K562 (cell line): Measurements from ENCODE around the gene DRC1. TPM values are rescaled to one million over a fixed set of nuclear protein-coding genes. Genes with fewer than 3 reads are reported as not detected.

Experiments used
- BRCA1 ChIP-seq, 2 experiments: fragments of 450-650 bp in 1 of 2; sonication (generic) in 1 of 2; formaldehyde crosslinking in 1 of 2; IDR thresholded peaks; 2 replicates each; pipeline versions ENCODE4 v1.5.0 to v1.6.1; 2017 to 2020; ENCODE audit warnings: mild to moderate bottlenecking in 1 of 2, missing genetic modification reagents in 1 of 2
- CBFA2T2 ChIP-seq: fragments of 450-650 bp; conservative IDR thresholded peaks from 2 replicates; pipeline ENCODE4 v1.6.1; 2017; ENCODE audit warnings: mild to moderate bottlenecking
- CTCFL ChIP-seq: IDR thresholded peaks from 2 replicates; pipeline ENCODE4 v1.6.1; 2011; ENCODE audit warnings: borderline replicate concordance, low read depth, mild to moderate bottlenecking, moderate library complexity, low read length; ENCODE audit not compliant: insufficient read depth, poor library complexity, severe bottlenecking
- CXXC5 ChIP-seq: fragments of 250-450 bp; sonication (Bioruptor Pico); IDR thresholded peaks from 2 replicates; pipeline ENCODE4 v1.8.0; 2022; ENCODE audit warnings: inconsistent platforms, mild to moderate bottlenecking, moderate library complexity
- EHMT2 ChIP-seq: fragments of 450-650 bp; IDR thresholded peaks from 2 replicates; pipeline ENCODE4 v1.6.1; 2018; ENCODE audit warnings: antibody characterized with exemption
- ELF4 ChIP-seq: fragments of 450-650 bp; formaldehyde crosslinking; IDR thresholded peaks from 2 replicates; pipeline ENCODE4 v1.4.0; 2022; ENCODE audit warnings: missing genetic modification characterization
- HDAC8 ChIP-seq: fragments of 450-650 bp; IDR thresholded peaks from 2 replicates; pipeline ENCODE4 v1.6.1; 2016; ENCODE audit warnings: mild to moderate bottlenecking, missing genetic modification characterization, moderate library complexity, missing compliant biosample characterization
- SMAD4 ChIP-seq: fragments of 250-450 bp; sonication (Bioruptor Pico); conservative IDR thresholded peaks from 2 replicates; pipeline ENCODE4 v1.8.0; 2021; ENCODE audit warnings: inconsistent platforms, mild to moderate bottlenecking, moderate library complexity
- TAF7 ChIP-seq: fragments of 450-650 bp; IDR thresholded peaks from 2 replicates; pipeline ENCODE4 v1.6.1; 2016; ENCODE audit warnings: missing genetic modification characterization, missing compliant biosample characterization
- ZNF253 ChIP-seq: fragments of 250-450 bp; sonication (Bioruptor Pico); conservative IDR thresholded peaks from 2 replicates; pipeline ENCODE4 v1.6.1; 2021; ENCODE audit warnings: mild to moderate bottlenecking
- ZNF316 ChIP-seq: fragments of 450-650 bp; IDR thresholded peaks from 2 replicates; pipeline ENCODE4 v1.6.1; 2016
- polyA plus RNA-seq, 8 experiments: library from polyadenylated mRNA; depleted of rRNA in 4 of 8; stranded (reverse) in 5 of 8; unstranded in 3 of 8; fragments of >200 nt; fragmentation: Nextera tagmentation in 2 of 8; fragmentation: Illumina TruSeq in 1 of 8; extraction: Ambion mirVana in 2 of 8; extraction: Trizol in 1 of 8; gene quantifications; 2 replicates each; pipeline versions ENCODE4 v1.2.1 to v1.2.3, GENCODE V29; 2011 to 2014; ENCODE audit warnings: inconsistent platforms in 1 of 8, missing spikeins in 1 of 8
- total RNA-seq, 7 experiments: library from RNA; depleted of rRNA in 6 of 7; stranded (reverse); fragments of >200 nt in 6 of 7; fragmentation: Illumina TruSeq in 2 of 7; extraction: Trizol in 2 of 7; gene quantifications; 2 replicates each; pipeline versions ENCODE4 v1.2.1 to v1.2.3, GENCODE V29; 2011 to 2021; ENCODE audit warnings: low replicate concordance in 1 of 7
- TF ChIP-seq, protein P1 (sequence below): fragments of 450-650 bp; IDR thresholded peaks from 2 replicates; pipeline ENCODE4 v1.6.1; 2014; ENCODE audit warnings: low read depth, mild to moderate bottlenecking, moderate library complexity, borderline replicate concordance
- TF ChIP-seq, protein P2 (sequence below): fragments of 450-650 bp; conservative IDR thresholded peaks from 2 replicates; pipeline ENCODE4 v1.6.1; 2016; ENCODE audit warnings: missing genetic modification characterization, low read depth, mild to moderate bottlenecking, missing compliant biosample characterization, moderate library complexity
- TF ChIP-seq, protein P3 (sequence below): fragments of 250-450 bp; sonication (Bioruptor Pico); IDR thresholded peaks from 2 replicates; pipeline ENCODE4 v1.5.0; 2020; ENCODE audit warnings: mild to moderate bottlenecking
- TF ChIP-seq, protein P4 (sequence below): fragments of 250-450 bp; sonication (Bioruptor Pico); IDR thresholded peaks from 2 replicates; pipeline ENCODE4 v1.4.0; 2020; ENCODE audit warnings: mild to moderate bottlenecking, moderate library complexity
- TF ChIP-seq, protein P5 (sequence below): fragments of 450-650 bp; IDR thresholded peaks from one replicate; pipeline ENCODE4 v1.6.1; 2018; ENCODE audit warnings: mild to moderate bottlenecking, moderate library complexity; ENCODE audit not compliant: partially characterized antibody

Gene DRC1
- total and polyA plus RNA-seq, 9 of the 15 experiments (the other 6 are each of a cell fraction or from before 2014, with no cell fraction given) = 0.07 to 0.10 TPM; not detected in 7

DNA sequence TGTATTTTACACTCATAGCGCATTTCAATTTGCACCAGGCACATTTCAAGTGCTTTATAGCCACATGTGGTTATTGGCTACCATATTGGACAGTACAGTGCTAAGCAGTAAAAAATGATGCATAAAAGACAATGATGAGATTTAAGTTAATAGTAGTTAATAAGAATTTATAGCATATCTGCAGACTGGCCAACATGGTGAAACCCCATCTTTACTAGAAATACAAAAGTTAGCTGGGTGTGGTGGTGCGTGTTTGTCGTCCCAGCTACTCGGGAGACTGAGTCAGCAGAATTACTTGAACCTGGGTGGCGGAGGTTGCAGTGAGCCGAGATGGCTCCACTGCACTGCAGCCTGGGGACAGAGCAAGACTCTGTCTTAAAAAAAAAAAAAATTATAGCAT is 9.7 kb downstream of the DRC1 start (continued):
- TF ChIP-seq, protein P1, sequence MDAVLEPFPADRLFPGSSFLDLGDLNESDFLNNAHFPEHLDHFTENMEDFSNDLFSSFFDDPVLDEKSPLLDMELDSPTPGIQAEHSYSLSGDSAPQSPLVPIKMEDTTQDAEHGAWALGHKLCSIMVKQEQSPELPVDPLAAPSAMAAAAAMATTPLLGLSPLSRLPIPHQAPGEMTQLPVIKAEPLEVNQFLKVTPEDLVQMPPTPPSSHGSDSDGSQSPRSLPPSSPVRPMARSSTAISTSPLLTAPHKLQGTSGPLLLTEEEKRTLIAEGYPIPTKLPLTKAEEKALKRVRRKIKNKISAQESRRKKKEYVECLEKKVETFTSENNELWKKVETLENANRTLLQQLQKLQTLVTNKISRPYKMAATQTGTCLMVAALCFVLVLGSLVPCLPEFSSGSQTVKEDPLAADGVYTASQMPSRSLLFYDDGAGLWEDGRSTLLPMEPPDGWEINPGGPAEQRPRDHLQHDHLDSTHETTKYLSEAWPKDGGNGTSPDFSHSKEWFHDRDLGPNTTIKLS = no peak
- TF ChIP-seq SMAD4 (peak; percentile 57), BRCA1 (IDR thresholded peaks at IDR 0.05) (no peak), BRCA1 (CRISPR knock-in tag; IDR thresholded peaks at IDR 0.05) (no peak), ZNF316 (peak; percentile 100), CXXC5 (peak; percentile 44), EHMT2 (peak; percentile 30; the same call in 1 of the 2 replicates), CTCFL (no peak), ZNF253 (CRISPR knock-in tag) (no peak), ELF4 (CRISPR knock-in tag) (no peak), CBFA2T2 (no peak), TAF7 (tag) (0 out of 2 replicates have a peak, but pooled peaks have one; percentile 16), HDAC8 (no peak)
- TF ChIP-seq, protein P2, sequence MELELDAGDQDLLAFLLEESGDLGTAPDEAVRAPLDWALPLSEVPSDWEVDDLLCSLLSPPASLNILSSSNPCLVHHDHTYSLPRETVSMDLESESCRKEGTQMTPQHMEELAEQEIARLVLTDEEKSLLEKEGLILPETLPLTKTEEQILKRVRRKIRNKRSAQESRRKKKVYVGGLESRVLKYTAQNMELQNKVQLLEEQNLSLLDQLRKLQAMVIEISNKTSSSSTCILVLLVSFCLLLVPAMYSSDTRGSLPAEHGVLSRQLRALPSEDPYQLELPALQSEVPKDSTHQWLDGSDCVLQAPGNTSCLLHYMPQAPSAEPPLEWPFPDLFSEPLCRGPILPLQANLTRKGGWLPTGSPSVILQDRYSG (tag) = 0 out of 2 replicates have a peak, but pooled peaks have one; percentile 49
- TF ChIP-seq, protein P3, sequence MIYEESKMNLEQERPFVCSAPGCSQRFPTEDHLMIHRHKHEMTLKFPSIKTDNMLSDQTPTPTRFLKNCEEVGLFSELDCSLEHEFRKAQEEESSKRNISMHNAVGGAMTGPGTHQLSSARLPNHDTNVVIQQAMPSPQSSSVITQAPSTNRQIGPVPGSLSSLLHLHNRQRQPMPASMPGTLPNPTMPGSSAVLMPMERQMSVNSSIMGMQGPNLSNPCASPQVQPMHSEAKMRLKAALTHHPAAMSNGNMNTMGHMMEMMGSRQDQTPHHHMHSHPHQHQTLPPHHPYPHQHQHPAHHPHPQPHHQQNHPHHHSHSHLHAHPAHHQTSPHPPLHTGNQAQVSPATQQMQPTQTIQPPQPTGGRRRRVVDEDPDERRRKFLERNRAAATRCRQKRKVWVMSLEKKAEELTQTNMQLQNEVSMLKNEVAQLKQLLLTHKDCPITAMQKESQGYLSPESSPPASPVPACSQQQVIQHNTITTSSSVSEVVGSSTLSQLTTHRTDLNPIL (CRISPR knock-in tag) = no peak
- TF ChIP-seq, protein P4, sequence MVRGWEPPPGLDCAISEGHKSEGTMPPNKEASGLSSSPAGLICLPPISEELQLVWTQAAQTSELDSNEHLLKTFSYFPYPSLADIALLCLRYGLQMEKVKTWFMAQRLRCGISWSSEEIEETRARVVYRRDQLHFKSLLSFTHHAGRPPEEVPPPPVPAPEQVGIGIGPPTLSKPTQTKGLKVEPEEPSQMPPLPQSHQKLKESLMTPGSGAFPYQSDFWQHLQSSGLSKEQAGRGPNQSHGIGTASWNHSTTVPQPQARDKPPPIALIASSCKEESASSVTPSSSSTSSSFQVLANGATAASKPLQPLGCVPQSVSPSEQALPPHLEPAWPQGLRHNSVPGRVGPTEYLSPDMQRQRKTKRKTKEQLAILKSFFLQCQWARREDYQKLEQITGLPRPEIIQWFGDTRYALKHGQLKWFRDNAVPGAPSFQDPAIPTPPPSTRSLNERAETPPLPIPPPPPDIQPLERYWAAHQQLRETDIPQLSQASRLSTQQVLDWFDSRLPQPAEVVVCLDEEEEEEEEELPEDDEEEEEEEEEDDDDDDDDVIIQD (CRISPR knock-in tag) = no peak
- TF ChIP-seq, protein P5, sequence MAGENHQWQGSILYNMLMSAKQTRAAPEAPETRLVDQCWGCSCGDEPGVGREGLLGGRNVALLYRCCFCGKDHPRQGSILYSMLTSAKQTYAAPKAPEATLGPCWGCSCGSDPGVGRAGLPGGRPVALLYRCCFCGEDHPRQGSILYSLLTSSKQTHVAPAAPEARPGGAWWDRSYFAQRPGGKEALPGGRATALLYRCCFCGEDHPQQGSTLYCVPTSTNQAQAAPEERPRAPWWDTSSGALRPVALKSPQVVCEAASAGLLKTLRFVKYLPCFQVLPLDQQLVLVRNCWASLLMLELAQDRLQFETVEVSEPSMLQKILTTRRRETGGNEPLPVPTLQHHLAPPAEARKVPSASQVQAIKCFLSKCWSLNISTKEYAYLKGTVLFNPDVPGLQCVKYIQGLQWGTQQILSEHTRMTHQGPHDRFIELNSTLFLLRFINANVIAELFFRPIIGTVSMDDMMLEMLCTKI = no peak
